Hematopoietic multipotent progenitor cell treated with erythropoietin and hydrocortisone succinate and interleukin-3 and kit ligand, for 8 days (in vitro differentiated cells): Measurements from ENCODE around the gene MOB2.

Experiments used
- DNase-seq: peaks from one replicate; pipeline ENCODE4 v3.0.0-alpha.2; 2015

The MOB2 gene

GRCh38 chr11:1502954-1503707, 16.6 kb upstream of the MOB2 start:
- DNase-seq, result peak; percentile 6

GRCh38 chr11:1502168-1502953, 15.8 kb upstream of the MOB2 start:
- no peak for DNase-seq

- DNase-seq, result no peak
Observed at GRCh38 chr11:1501421-1502167, 15.0 kb upstream of the MOB2 start.

GRCh38 chr11:1500466-1501420, 14.2 kb upstream of the MOB2 start:
- no peak for DNase-seq

- no peak for DNase-seq
Observed at GRCh38 chr11:1499899-1500298, 13.3 kb upstream of the MOB2 start.

GRCh38 chr11:1499261-1499890, 12.8 kb upstream of the MOB2 start:
- no peak for DNase-seq

- DNase-seq, result no peak
Observed at GRCh38 chr11:1498262-1498661, 11.7 kb upstream of the MOB2 start.

GRCh38 chr11:1497600-1497999, 11.0 kb upstream of the MOB2 start:
- no peak for DNase-seq

- no peak for DNase-seq
Observed at GRCh38 chr11:1496761-1497095, 10.1 kb upstream of the MOB2 start.

GRCh38 chr11:1496091-1496760, 9.6 kb upstream of the MOB2 start:
- DNase-seq, result no peak

GRCh38 chr11:1494650-1495049, 8.1 kb upstream of the MOB2 start:
- DNase-seq, result no peak

GRCh38 chr11:1493650-1494244, 7.2 kb upstream of the MOB2 start:
- no peak for DNase-seq

- DNase-seq, result no peak
Observed at GRCh38 chr11:1491379-1491778, 4.8 kb upstream of the MOB2 start.

- DNase-seq, result no peak
Observed at GRCh38 chr11:1490651-1491050, 4.1 kb upstream of the MOB2 start.

- no peak for DNase-seq
Observed at GRCh38 chr11:1488575-1489180, 2.1 kb upstream of the MOB2 start.

GRCh38 chr11:1487851-1488574, 1.4 kb upstream of the MOB2 start:
- no peak for DNase-seq

GRCh38 chr11:1487091-1487850, 692 bp upstream of the MOB2 start:
- DNase-seq, result no peak

- DNase-seq, result no peak
Observed at GRCh38 chr11:1485504-1485885, 1.1 kb downstream of the MOB2 start.
